GM18519 (cell line): ENCODE data around the gene ALOX5.

Experiments
- ATAC-seq: cut with Tn5 transposase; IDR thresholded peaks from one replicate; pipeline ENCODE4 v1.9.1; 2021; ENCODE audit warnings: mild to moderate bottlenecking, moderate library complexity; ENCODE audit not compliant: unreplicated experiment, low FRiP score

The ALOX5 gene

GRCh38 chr10:45441239-45442190 lies 67.5 kb downstream of the ALOX5 start:
- ATAC-seq: no peak

GRCh38 chr10:45442251-45442650 lies 68.2 kb downstream of the ALOX5 start:
- no peak for ATAC-seq

- no peak for ATAC-seq
These were observed 68.6 kb downstream of the ALOX5 start for GRCh38 chr10:45442662-45443061.

GRCh38 chr10:45443101-45444009 lies 69.3 kb downstream of the ALOX5 start:
- no peak for ATAC-seq

- ATAC-seq: no peak
These were observed 70.0 kb downstream of the ALOX5 start for GRCh38 chr10:45444022-45444421.

- ATAC-seq: no peak
These were observed 71.2 kb downstream of the ALOX5 start for GRCh38 chr10:45444976-45445898.

GRCh38 chr10:45446858-45447257 lies 72.8 kb downstream of the ALOX5 start:
- no peak for ATAC-seq

GRCh38 chr10:45447416-45447815 lies 73.4 kb downstream of the ALOX5 start:
- no peak for ATAC-seq

GRCh38 chr10:45450866-45451265 lies 76.8 kb downstream of the ALOX5 start:
- ATAC-seq: no peak

GRCh38 chr10:45451407-45451806 lies 77.4 kb downstream of the ALOX5 start:
- ATAC-seq: no peak

- ATAC-seq: no peak
These were observed 78.3 kb downstream of the ALOX5 start for GRCh38 chr10:45452268-45452667.

GRCh38 chr10:45452743-45453452 lies 78.9 kb downstream of the ALOX5 start:
- ATAC-seq: no peak

- no peak for ATAC-seq
These were observed 79.7 kb downstream of the ALOX5 start for GRCh38 chr10:45453639-45454255.

- ATAC-seq: no peak
These were observed 80.2 kb downstream of the ALOX5 start for GRCh38 chr10:45454262-45454661.

GRCh38 chr10:45454859-45455258 lies 80.8 kb downstream of the ALOX5 start:
- ATAC-seq: no peak

- ATAC-seq: no peak
These were observed 82.2 kb downstream of the ALOX5 start for GRCh38 chr10:45456233-45456632.

- ATAC-seq: no peak
These were observed 82.8 kb downstream of the ALOX5 start for GRCh38 chr10:45456822-45457221.

GRCh38 chr10:45457487-45457886 lies 83.5 kb downstream of the ALOX5 start:
- no peak for ATAC-seq

- ATAC-seq: peak; percentile 32
These were observed 86.3 kb downstream of the ALOX5 start for GRCh38 chr10:45460235-45460878.
